Activated CD8-positive, alpha-beta T cell treated with anti-CD3 and anti-CD28 coated beads for 36 hours (primary cell): ENCODE data around the gene RAET1L. TPM values are rescaled to one million over a fixed set of nuclear protein-coding genes. Genes with fewer than 3 reads are reported as not detected.

Experiments
- ATAC-seq: fragments of 200-7000 bp; cut with Tn5 transposase; one replicate; pipeline ENCODE4 v1.10.0; 2021; ENCODE audit warnings: mild to moderate bottlenecking, moderate library complexity
- CTCF ChIA-PET: fragments of 350-600 bp; sonication (Branson Sonifier 250); formaldehyde crosslinking; loops from one replicate; lab custom pipeline; 2021; ENCODE audit warnings: antibody characterized with exemption; lab: Charles Lee
- POLR2A ChIA-PET: fragments of 350-600 bp; sonication (Branson Sonifier 250); formaldehyde crosslinking; loops from one replicate; lab custom pipeline; 2021; ENCODE audit warnings: antibody characterized with exemption; lab: Charles Lee
- DNase-seq: peaks from one replicate; pipeline ENCODE4 v3.0.0-alpha.2; 2020
- H3K27ac Mint-ChIP-seq: one replicate; pipeline ENCODE4 v1.8.0; 2021; ENCODE audit warnings: mild to moderate bottlenecking, mixed read lengths
- H3K27me3 Mint-ChIP-seq: one replicate; pipeline ENCODE4 v1.8.0; 2021; ENCODE audit warnings: mixed read lengths
- H3K36me3 Mint-ChIP-seq: one replicate; pipeline ENCODE4 v1.8.0; 2021; ENCODE audit warnings: low read depth, mixed read lengths
- H3K4me1 Mint-ChIP-seq: one replicate; pipeline ENCODE4 v1.8.0; 2021; ENCODE audit warnings: low read depth, mixed read lengths
- H3K4me3 Mint-ChIP-seq: one replicate; pipeline ENCODE4 v1.8.0; 2021; ENCODE audit warnings: mild to moderate bottlenecking, moderate library complexity, mixed read lengths
- H3K9me3 Mint-ChIP-seq: one replicate; pipeline ENCODE4 v1.8.0; 2021; ENCODE audit warnings: mixed read lengths
- CTCF ChIP-seq: fragments of 200-600 bp; IDR thresholded peaks from one replicate; pipeline ENCODE4 v1.8.0; 2022; ENCODE audit warnings: antibody characterized with exemption, mild to moderate bottlenecking
- intact Hi-C: fragments of 100-400 bp; cut with micrococcal nuclease; formaldehyde crosslinking; loops from one replicate; pipeline ENCODE4 v1.10.0; 2022
- total RNA-seq, 2 experiments: library from RNA; stranded (reverse); gene quantifications; one replicate each; pipeline ENCODE4 v1.2.3, GENCODE V29; 2021

RAET1L gene
- total RNA-seq, 2 experiments from 2014 or later: not detected

- H3K4me3 Mint-ChIP-seq: peak overlapping the region; percentile 67
- DNase-seq (peak; percentile 49), ATAC-seq (peak; percentile 52)
- H3K27ac Mint-ChIP-seq: no peak overlapping the region
- H3K9me3 Mint-ChIP-seq: peaks cover 8% of the 10 kb centered on the region
- no peak for TF ChIP-seq CTCF
- H3K27me3 Mint-ChIP-seq: peaks cover 77% of the 10 kb centered on the region
- ChIA-PET CTCF (interaction anchor here (1.0 to 1.3 kb wide), 2 partner anchors 16 to 26 kb away, joined by 4 to 7 read pairs; no protein-coding TSS in a partner anchor), POLR2A (interaction anchor here (0.7 to 1.6 kb wide), 3 partner anchors 9 to 50 kb away, joined by 3 to 4 read pairs (median 3); no protein-coding TSS in a partner anchor)
- H3K4me1 Mint-ChIP-seq: peaks cover 24% of the 10 kb centered on the region
- H3K36me3 Mint-ChIP-seq: peaks cover 4% of the 10 kb centered on the region
- intact Hi-C loops: no loop called here
Measured at GRCh38 chr6:149990661-149991471, 34.5 kb downstream of the RAET1L start.

GRCh38 chr6:149990212-149990660 is 35.1 kb downstream of the RAET1L start:
- no peak for ATAC-seq
- peaks cover 24% of the 10 kb centered on the region for H3K4me1 Mint-ChIP-seq
- intact Hi-C loops: no loop called here
- H3K27ac Mint-ChIP-seq: no peak overlapping the region
- POLR2A ChIA-PET: interaction anchor here (1.2 to 1.6 kb wide), 2 partner anchors 10 to 50 kb away, joined by 3 to 4 read pairs; no protein-coding TSS in a partner anchor
- H3K27me3 Mint-ChIP-seq: peaks cover 79% of the 10 kb centered on the region
- peaks cover 4% of the 10 kb centered on the region for H3K36me3 Mint-ChIP-seq
- H3K4me3 Mint-ChIP-seq: peak overlapping the region; percentile 67
- CTCF ChIA-PET: interaction anchor here (1.3 kb wide), 1 partner anchor 27 kb away, joined by 7 read pairs; no protein-coding TSS in a partner anchor
- DNase-seq: no peak
- H3K9me3 Mint-ChIP-seq: peaks cover 8% of the 10 kb centered on the region
- TF ChIP-seq CTCF: no peak

- H3K4me3 Mint-ChIP-seq: no peak overlapping the region
- CTCF ChIA-PET: no interaction called here
- intact Hi-C loops: no loop called here
Measured at GRCh38 chr6:149988550-149989346, 36.6 kb downstream of the RAET1L start.

GRCh38 chr6:149987602-149988107 is 37.7 kb downstream of the RAET1L start:
- TF ChIP-seq CTCF: no peak
- DNase-seq (no peak), ATAC-seq (no peak)
- no peak overlapping the region for H3K27ac Mint-ChIP-seq
- H3K9me3 Mint-ChIP-seq: peaks cover 8% of the 10 kb centered on the region
- H3K27me3 Mint-ChIP-seq: peaks cover 78% of the 10 kb centered on the region
- H3K4me3 Mint-ChIP-seq: no peak overlapping the region
- H3K36me3 Mint-ChIP-seq: peaks cover 4% of the 10 kb centered on the region
- POLR2A ChIA-PET: no interaction called here
- intact Hi-C loops: no loop called here
- peaks cover 24% of the 10 kb centered on the region for H3K4me1 Mint-ChIP-seq
- CTCF ChIA-PET: no interaction called here

More at GRCh38 chr6:149988550-149989346, 36.6 kb downstream of the RAET1L start:
- no peak for DNase-seq
- ATAC-seq: no peak
- POLR2A ChIA-PET: interaction anchor here (0.9 kb wide), 1 partner anchor 12 kb away, joined by 3 read pairs; no protein-coding TSS in a partner anchor
- H3K27me3 Mint-ChIP-seq: peaks cover 80% of the 10 kb centered on the region
- H3K27ac Mint-ChIP-seq: no peak overlapping the region
- H3K9me3 Mint-ChIP-seq: peaks cover 8% of the 10 kb centered on the region
- TF ChIP-seq CTCF: no peak
- H3K36me3 Mint-ChIP-seq: peaks cover 4% of the 10 kb centered on the region
- peaks cover 24% of the 10 kb centered on the region for H3K4me1 Mint-ChIP-seq
